ENCODE data around the gene GFOD1. TPM values are rescaled to one million over a fixed set of nuclear protein-coding genes. Genes with fewer than 3 reads are reported as not detected.

GFOD1 gene
- polyA plus RNA-seq, 2 of the 4 experiments (the other 2 are of a cell fraction): 2.7 to 3.5 TPM

DNA sequence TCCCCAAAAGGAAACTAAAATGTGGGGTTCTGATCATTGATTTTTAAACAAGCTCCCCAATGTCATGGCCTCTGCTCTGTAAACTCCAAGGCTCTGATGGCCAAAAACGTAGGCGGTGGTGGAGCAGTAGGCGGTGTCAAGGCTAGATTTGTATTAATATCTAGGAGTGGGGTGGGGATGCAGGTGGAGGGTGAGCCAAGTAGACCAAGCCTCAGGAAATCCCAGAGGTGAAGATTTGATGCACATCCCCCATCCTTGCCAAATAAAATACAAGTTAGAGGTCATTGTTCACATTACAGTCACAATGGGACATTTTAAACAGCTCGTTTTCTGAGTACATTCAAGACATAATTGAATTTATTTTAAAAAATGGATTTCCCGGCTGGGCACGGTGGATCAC, 128.1 kb downstream of the GFOD1 start:
- no peak for DNase-seq (ENCODE audit: low read depth in 1 of 2, low spot score in 1 of 2)
- no peak for ATAC-seq
- TF ChIP-seq MAZ (IDR thresholded peaks at IDR 0.05; ENCODE audit: borderline replicate concordance, low read depth, low read length): no peak
- no peak for TF ChIP-seq ZC3H11A (IDR thresholded peaks at IDR 0.05)
- TF ChIP-seq CBX2 (IDR thresholded peaks at IDR 0.05; ENCODE audit: borderline replicate concordance, low read depth): no peak
- no peak for TF ChIP-seq POLR2AphosphoS2 (conservative IDR thresholded peaks at IDR 0.05; ENCODE audit: low read length)
- TF ChIP-seq NPAS2 (CRISPR knock-in tag; IDR thresholded peaks at IDR 0.05; ENCODE audit: borderline replicate concordance): no peak
- no peak for TF ChIP-seq GATA3 (IDR thresholded peaks at IDR 0.05; ENCODE audit: borderline replicate concordance)
- no peak for TF ChIP-seq HOXB13 (CRISPR knock-in tag; IDR thresholded peaks at IDR 0.05; ENCODE audit: low read depth)
- TF ChIP-seq EHMT2 (IDR thresholded peaks at IDR 0.05; ENCODE audit: low read depth): no peak
- TF ChIP-seq TP53 (CRISPR knock-in tag; IDR thresholded peaks at IDR 0.05): no peak
- TF ChIP-seq PHF8 (IDR thresholded peaks at IDR 0.05; ENCODE audit: borderline replicate concordance, low read depth): no peak
- TF ChIP-seq FOXS1 (CRISPR knock-in tag; IDR thresholded peaks at IDR 0.05): no peak
- TF ChIP-seq FOSL2 (IDR thresholded peaks at IDR 0.05): no peak
- no peak for TF ChIP-seq FOSL2 (CRISPR knock-in tag; IDR thresholded peaks at IDR 0.05)
- TF ChIP-seq, protein P1, sequence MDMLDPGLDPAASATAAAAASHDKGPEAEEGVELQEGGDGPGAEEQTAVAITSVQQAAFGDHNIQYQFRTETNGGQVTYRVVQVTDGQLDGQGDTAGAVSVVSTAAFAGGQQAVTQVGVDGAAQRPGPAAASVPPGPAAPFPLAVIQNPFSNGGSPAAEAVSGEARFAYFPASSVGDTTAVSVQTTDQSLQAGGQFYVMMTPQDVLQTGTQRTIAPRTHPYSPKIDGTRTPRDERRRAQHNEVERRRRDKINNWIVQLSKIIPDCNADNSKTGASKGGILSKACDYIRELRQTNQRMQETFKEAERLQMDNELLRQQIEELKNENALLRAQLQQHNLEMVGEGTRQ (IDR thresholded peaks at IDR 0.05): no peak
- TF ChIP-seq MYC (IDR thresholded peaks at IDR 0.05; ENCODE audit: borderline replicate concordance, low read length): no peak
- TF ChIP-seq, protein P2, sequence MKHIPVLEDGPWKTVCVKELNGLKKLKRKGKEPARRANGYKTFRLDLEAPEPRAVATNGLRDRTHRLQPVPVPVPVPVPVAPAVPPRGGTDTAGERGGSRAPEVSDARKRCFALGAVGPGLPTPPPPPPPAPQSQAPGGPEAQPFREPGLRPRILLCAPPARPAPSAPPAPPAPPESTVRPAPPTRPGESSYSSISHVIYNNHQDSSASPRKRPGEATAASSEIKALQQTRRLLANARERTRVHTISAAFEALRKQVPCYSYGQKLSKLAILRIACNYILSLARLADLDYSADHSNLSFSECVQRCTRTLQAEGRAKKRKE (CRISPR knock-in tag; IDR thresholded peaks at IDR 0.05; ENCODE audit: low read depth): no peak
- no peak for TF ChIP-seq CHD2 (IDR thresholded peaks at IDR 0.05; ENCODE audit: low read length, partially characterized antibody)
- no peak for TF ChIP-seq NR3C1 (IDR thresholded peaks at IDR 0.05)
- no peak for TF ChIP-seq CBX8 (IDR thresholded peaks at IDR 0.05)
- no peak for TF ChIP-seq JUN (IDR thresholded peaks at IDR 0.05)
- no peak for TF ChIP-seq ESRRA (IDR thresholded peaks at IDR 0.05; ENCODE audit: borderline replicate concordance, low read length)
- no peak overlapping the region for H3K4me3 ChIP-seq
- no peak overlapping the region for H3K4me2 ChIP-seq
- POLR2A ChIA-PET: no interaction called here
- no peaks in the 10 kb centered on the region for H3K9me3 ChIP-seq
- CTCF ChIA-PET: interaction anchor here (0.8 to 2.1 kb wide), 3 partner anchors 22 to 204 kb away, joined by 3 to 4 read pairs (median 3); no protein-coding TSS in a partner anchor
- no peak overlapping the region for H3K27ac ChIP-seq
- peaks cover 17% of the 10 kb centered on the region for H3K4me1 ChIP-seq
- no peak for FAIRE-seq
- 84% methylated on average over 5 of the region's 6 CpGs for WGBS (ENCODE audit: missing lambda C conversion rate)

DNA sequence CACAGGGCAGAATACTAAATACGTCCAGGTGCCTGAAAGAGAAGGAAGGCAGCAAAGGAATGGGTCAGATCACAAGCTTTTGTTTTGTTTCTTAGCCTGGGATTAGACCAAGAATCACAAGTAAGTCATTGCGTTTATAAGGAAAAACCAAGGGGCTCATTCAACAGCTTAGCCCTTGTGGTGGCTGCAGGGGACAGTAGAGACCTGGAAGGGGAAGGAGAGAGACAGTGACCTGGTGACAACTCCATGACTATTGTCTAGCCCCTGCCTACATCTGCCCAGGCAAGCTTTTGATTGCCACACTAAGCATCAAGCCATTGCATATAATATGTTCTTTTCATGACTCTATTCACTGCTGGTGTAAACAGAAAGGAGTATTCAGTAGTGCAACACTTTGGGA, 128.9 kb downstream of the GFOD1 start:
- CTCF ChIA-PET: interaction anchor here (1.1 to 2.1 kb wide), 2 partner anchors 21 to 205 kb away, joined by 3 to 4 read pairs; no protein-coding TSS in a partner anchor
- Histone ChIP-seq H3K9me3 (no peaks in the 10 kb centered on the region), H3K27ac (no peak overlapping the region), H3K4me3 (no peak overlapping the region), H3K4me1 (peaks cover 18% of the 10 kb centered on the region), H3K4me2 (no peak overlapping the region)
- DNase-seq (ENCODE audit: low read depth in 1 of 2, low spot score in 1 of 2): no peak
- POLR2A ChIA-PET: no interaction called here
- 74% methylated on average over 2 of the region's 2 CpGs for WGBS (ENCODE audit: missing lambda C conversion rate)
- no peak for ATAC-seq
- FAIRE-seq: no peak
- TF ChIP-seq ESRRA (IDR thresholded peaks at IDR 0.05; ENCODE audit: borderline replicate concordance, low read length): no peak
- TF ChIP-seq RAD21 (conservative IDR thresholded peaks at IDR 0.05 in 1 of 2, IDR thresholded peaks at IDR 0.05 in 1 of 2): no peak
- TF ChIP-seq HOXB13 (CRISPR knock-in tag; IDR thresholded peaks at IDR 0.05; ENCODE audit: low read depth): no peak
- TF ChIP-seq, protein P3, sequence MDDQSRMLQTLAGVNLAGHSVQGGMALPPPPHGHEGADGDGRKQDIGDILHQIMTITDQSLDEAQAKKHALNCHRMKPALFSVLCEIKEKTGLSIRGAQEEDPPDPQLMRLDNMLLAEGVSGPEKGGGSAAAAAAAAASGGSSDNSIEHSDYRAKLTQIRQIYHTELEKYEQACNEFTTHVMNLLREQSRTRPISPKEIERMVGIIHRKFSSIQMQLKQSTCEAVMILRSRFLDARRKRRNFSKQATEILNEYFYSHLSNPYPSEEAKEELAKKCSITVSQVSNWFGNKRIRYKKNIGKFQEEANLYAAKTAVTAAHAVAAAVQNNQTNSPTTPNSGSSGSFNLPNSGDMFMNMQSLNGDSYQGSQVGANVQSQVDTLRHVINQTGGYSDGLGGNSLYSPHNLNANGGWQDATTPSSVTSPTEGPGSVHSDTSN (IDR thresholded peaks at IDR 0.05): no peak
- no peak for TF ChIP-seq FOSB (CRISPR knock-in tag; IDR thresholded peaks at IDR 0.05)
- TF ChIP-seq, protein P4, sequence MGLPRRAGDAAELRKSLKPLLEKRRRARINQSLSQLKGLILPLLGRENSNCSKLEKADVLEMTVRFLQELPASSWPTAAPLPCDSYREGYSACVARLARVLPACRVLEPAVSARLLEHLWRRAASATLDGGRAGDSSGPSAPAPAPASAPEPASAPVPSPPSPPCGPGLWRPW (IDR thresholded peaks at IDR 0.05): no peak
- TF ChIP-seq RNF2 (IDR thresholded peaks at IDR 0.05; ENCODE audit: borderline replicate concordance, low read depth): no peak
- TF ChIP-seq, protein P5, sequence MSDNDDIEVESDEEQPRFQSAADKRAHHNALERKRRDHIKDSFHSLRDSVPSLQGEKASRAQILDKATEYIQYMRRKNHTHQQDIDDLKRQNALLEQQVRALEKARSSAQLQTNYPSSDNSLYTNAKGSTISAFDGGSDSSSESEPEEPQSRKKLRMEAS (IDR thresholded peaks at IDR 0.05): no peak
- no peak for TF ChIP-seq NPAS2 (CRISPR knock-in tag; IDR thresholded peaks at IDR 0.05; ENCODE audit: borderline replicate concordance)
- TF ChIP-seq HDAC2 (IDR thresholded peaks at IDR 0.05): no peak
- no peak for TF ChIP-seq CEBPB (IDR thresholded peaks at IDR 0.05)
- no peak for TF ChIP-seq ZNF302 (CRISPR knock-in tag; IDR thresholded peaks at IDR 0.05)
- no peak for TF ChIP-seq TP53 (CRISPR knock-in tag; IDR thresholded peaks at IDR 0.05)
- no peak for TF ChIP-seq POLR2AphosphoS2 (conservative IDR thresholded peaks at IDR 0.05; ENCODE audit: low read length)
- TF ChIP-seq, protein P6, sequence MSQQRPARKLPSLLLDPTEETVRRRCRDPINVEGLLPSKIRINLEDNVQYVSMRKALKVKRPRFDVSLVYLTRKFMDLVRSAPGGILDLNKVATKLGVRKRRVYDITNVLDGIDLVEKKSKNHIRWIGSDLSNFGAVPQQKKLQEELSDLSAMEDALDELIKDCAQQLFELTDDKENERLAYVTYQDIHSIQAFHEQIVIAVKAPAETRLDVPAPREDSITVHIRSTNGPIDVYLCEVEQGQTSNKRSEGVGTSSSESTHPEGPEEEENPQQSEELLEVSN (IDR thresholded peaks at IDR 0.05; ENCODE audit: borderline replicate concordance, low read depth): no peak
- TF ChIP-seq, protein P1 (IDR thresholded peaks at IDR 0.05): no peak
- no peak for TF ChIP-seq RCOR1 (IDR thresholded peaks at IDR 0.05; ENCODE audit: low read depth, low read length)
- no peak for TF ChIP-seq JUNB (IDR thresholded peaks at IDR 0.05)
- TF ChIP-seq GATA3 (IDR thresholded peaks at IDR 0.05; ENCODE audit: borderline replicate concordance): no peak

Data from A549 (cell line).